HG03139 (cell line): Measurements from ENCODE around the gene MT1G.
"Not testable (repeated sequence)": the region's sequence is repeated elsewhere in the genome, so short reads cannot be mapped to it uniquely, and the experiment has no call there.

Experiments
- ATAC-seq: cut with Tn5 transposase; IDR thresholded peaks from one replicate; pipeline ENCODE4 v1.9.1; 2021; ENCODE audit not compliant: unreplicated experiment

MT1G gene

GRCh38 chr16:56621665-56622445 is 46.0 kb downstream of the MT1G start:
- not testable (repeated sequence) for ATAC-seq

GRCh38 chr16:56620339-56620897 is 47.4 kb downstream of the MT1G start:
- no peak for ATAC-seq

- ATAC-seq = no peak
Measured at GRCh38 chr16:56618138-56618537, 49.7 kb downstream of the MT1G start.

GRCh38 chr16:56617212-56618085 is 50.4 kb downstream of the MT1G start:
- ATAC-seq = no peak
